Measurements from ENCODE around the gene PPEF1.

The PPEF1 gene

GRCh38 chrX:18674417-18674787 is 33.0 kb upstream of the PPEF1 start:
- TF ChIP-seq, protein P1, sequence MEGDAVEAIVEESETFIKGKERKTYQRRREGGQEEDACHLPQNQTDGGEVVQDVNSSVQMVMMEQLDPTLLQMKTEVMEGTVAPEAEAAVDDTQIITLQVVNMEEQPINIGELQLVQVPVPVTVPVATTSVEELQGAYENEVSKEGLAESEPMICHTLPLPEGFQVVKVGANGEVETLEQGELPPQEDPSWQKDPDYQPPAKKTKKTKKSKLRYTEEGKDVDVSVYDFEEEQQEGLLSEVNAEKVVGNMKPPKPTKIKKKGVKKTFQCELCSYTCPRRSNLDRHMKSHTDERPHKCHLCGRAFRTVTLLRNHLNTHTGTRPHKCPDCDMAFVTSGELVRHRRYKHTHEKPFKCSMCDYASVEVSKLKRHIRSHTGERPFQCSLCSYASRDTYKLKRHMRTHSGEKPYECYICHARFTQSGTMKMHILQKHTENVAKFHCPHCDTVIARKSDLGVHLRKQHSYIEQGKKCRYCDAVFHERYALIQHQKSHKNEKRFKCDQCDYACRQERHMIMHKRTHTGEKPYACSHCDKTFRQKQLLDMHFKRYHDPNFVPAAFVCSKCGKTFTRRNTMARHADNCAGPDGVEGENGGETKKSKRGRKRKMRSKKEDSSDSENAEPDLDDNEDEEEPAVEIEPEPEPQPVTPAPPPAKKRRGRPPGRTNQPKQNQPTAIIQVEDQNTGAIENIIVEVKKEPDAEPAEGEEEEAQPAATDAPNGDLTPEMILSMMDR (conservative IDR thresholded peaks at IDR 0.05; ENCODE audit: low read length) = no peak
- DNase-seq (ENCODE audit: low read depth) = no peak
- H3K4me3 ChIP-seq (ENCODE audit: low read length) = peak overlapping the region; percentile 47

- TF ChIP-seq, protein P1 (conservative IDR thresholded peaks at IDR 0.05; ENCODE audit: low read length) = no peak
Measured at GRCh38 chrX:18674788-18675735, 32.4 kb upstream of the PPEF1 start.

GRCh38 chrX:18676050-18676449 is 31.4 kb upstream of the PPEF1 start:
- no peak overlapping the region for H3K4me3 ChIP-seq (ENCODE audit: low read length)
- TF ChIP-seq, protein P1 (conservative IDR thresholded peaks at IDR 0.05; ENCODE audit: low read length) = no peak
- no peak for DNase-seq (ENCODE audit: low read depth)

More at GRCh38 chrX:18674788-18675735, 32.4 kb upstream of the PPEF1 start:
- peak overlapping the region; percentile 66 for H3K4me3 ChIP-seq (ENCODE audit: low read length)
- peak; percentile 55 for DNase-seq (ENCODE audit: low read depth)

DNA sequence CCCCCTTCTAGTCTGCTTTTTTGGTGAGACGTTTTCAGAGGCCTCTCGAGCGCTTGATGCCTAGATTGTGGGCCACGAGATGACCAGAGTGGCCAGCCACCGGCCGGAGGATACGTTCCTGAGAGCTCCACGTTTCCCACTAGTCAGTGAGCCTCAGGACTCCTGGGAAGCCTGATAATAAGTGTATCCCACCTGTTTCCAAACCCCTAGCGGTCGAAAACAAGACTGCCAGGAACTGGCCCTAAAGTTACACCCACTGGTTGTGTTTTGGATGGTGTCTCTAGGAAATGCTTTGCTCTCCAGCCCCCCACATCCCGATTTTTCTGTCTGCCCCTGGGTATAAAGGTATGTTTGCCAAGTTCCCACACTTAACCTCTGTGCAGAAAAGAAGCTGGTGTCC is 31.0 kb upstream of the PPEF1 start:
- no peak overlapping the region for H3K4me3 ChIP-seq (ENCODE audit: low read length)
- no peak for DNase-seq (ENCODE audit: low read depth)
- TF ChIP-seq, protein P1 (conservative IDR thresholded peaks at IDR 0.05; ENCODE audit: low read length) = peak; percentile 23; the same call in 1 of the 2 replicates

DNA sequence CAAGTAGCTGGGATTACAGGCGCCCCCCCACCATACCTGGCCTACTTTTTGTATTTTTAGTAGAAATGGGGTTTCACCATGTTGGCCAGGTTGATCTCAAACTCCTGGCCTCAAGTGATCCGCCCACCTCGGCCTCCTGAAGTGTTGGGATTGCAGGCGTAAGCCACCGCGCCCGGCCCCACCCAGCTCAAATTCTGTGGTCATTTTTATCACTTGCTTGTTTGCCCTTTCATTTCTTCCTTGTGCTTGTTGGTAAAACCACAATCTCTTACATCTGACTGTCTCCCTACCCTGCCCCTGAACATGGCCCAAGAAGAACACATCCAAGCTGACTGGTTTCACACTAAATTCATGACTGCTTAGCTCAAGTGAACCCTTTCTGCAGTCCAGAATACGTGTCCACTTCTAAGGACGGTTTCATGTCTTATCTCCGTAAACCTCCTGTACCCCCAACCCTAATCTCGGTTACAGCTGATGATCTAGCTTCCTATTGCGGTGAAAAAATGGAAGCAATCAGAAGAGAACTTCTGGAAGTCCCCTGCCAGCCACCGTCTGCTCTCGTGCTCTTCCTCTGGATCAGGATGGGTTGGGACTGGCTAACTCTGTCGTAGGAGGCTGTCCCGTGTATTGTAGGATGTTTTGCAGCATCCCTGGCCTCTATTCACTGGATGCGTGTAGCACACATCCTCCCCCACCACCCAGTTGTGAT is 30.1 kb upstream of the PPEF1 start:
- DNase-seq (ENCODE audit: low read depth) = no peak
- H3K4me3 ChIP-seq (ENCODE audit: low read length) = no peak overlapping the region
- TF ChIP-seq, protein P1 (conservative IDR thresholded peaks at IDR 0.05; ENCODE audit: low read length) = no peak

GRCh38 chrX:18681996-18682395 is 25.4 kb upstream of the PPEF1 start:
- H3K4me3 ChIP-seq (ENCODE audit: low read length) = no peak overlapping the region
- DNase-seq (ENCODE audit: low read depth) = no peak
- TF ChIP-seq, protein P1 (conservative IDR thresholded peaks at IDR 0.05; ENCODE audit: low read length) = no peak

Data from AG10803 (cell line).